ENCODE results near the gene MRPL33. TPM values are rescaled to one million over a fixed set of nuclear protein-coding genes. Genes with fewer than 3 reads are reported as not detected.

MRPL33 gene
- total and polyA plus RNA-seq, 4 donors: 59.9 to 174 (median 123) TPM

DNA sequence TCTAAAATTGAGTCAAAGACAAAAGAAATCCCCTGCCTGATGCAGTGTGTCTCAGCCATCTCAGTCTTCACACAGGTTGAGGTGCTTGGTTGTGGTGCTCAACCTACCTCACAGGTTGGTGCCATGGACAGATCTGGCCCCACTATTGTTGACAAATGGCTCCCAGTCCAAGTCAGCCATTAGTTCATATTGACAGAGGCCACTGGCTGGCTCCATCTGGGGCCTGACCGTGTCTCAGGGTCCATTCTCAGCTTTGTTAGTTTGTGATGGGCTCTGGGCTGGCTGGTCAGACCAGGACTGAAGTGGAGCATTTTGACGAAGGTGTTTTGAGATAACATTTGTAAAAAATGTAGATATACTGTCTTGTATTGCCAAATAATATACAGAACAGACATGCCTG lies 36.9 kb downstream of the MRPL33 start:
- no peaks in the 10 kb centered on the region for H3K36me3 ChIP-seq (ENCODE audit: control insufficient read depth in 4 of 4, insufficient read depth in 4 of 4, low read length in 4 of 4)
- DNase-seq (no peak), ATAC-seq (ENCODE audit: insufficient read depth, low FRiP score) (no peak)
- peaks cover 0 to 3% (median 0%) of the 10 kb centered on the region in 5 donors for H3K4me1 ChIP-seq (ENCODE audit: control insufficient read depth in 5 of 5, insufficient read depth in 5 of 5, low read length in 5 of 5)
- H3K9me3 ChIP-seq (ENCODE audit: control insufficient read depth in 4 of 4, insufficient read depth in 3 of 4, low read length in 3 of 4): no peaks in the 10 kb centered on the region
- H3K4me3 ChIP-seq: no peak overlapping the region
- no peaks in the 10 kb centered on the region for H3K27me3 ChIP-seq (ENCODE audit: control insufficient read depth in 3 of 3, insufficient read depth in 3 of 3, low read length in 2 of 3)
- 95% methylated on average over 2 of the region's 2 CpGs for WGBS, 2 donors
- H3K27ac ChIP-seq (ENCODE audit: low read depth in 1 of 2, low read length in 1 of 2): no peak overlapping the region
- TF ChIP-seq, protein P1, sequence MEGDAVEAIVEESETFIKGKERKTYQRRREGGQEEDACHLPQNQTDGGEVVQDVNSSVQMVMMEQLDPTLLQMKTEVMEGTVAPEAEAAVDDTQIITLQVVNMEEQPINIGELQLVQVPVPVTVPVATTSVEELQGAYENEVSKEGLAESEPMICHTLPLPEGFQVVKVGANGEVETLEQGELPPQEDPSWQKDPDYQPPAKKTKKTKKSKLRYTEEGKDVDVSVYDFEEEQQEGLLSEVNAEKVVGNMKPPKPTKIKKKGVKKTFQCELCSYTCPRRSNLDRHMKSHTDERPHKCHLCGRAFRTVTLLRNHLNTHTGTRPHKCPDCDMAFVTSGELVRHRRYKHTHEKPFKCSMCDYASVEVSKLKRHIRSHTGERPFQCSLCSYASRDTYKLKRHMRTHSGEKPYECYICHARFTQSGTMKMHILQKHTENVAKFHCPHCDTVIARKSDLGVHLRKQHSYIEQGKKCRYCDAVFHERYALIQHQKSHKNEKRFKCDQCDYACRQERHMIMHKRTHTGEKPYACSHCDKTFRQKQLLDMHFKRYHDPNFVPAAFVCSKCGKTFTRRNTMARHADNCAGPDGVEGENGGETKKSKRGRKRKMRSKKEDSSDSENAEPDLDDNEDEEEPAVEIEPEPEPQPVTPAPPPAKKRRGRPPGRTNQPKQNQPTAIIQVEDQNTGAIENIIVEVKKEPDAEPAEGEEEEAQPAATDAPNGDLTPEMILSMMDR (IDR thresholded peaks at IDR 0.05; ENCODE audit: control extremely low read depth, extremely low read depth): no peak
- no peak overlapping the region for H3K9ac ChIP-seq (ENCODE audit: insufficient read depth in 1 of 2, low read length in 2 of 2)

GRCh38 chr2:27808984-27809383 lies 37.5 kb downstream of the MRPL33 start:
- no peak overlapping the region for H3K9ac ChIP-seq (ENCODE audit: insufficient read depth in 1 of 2, low read length in 2 of 2)
- 97 to 99% methylated on average over 3 of the region's 3 CpGs for WGBS, 2 donors

DNA sequence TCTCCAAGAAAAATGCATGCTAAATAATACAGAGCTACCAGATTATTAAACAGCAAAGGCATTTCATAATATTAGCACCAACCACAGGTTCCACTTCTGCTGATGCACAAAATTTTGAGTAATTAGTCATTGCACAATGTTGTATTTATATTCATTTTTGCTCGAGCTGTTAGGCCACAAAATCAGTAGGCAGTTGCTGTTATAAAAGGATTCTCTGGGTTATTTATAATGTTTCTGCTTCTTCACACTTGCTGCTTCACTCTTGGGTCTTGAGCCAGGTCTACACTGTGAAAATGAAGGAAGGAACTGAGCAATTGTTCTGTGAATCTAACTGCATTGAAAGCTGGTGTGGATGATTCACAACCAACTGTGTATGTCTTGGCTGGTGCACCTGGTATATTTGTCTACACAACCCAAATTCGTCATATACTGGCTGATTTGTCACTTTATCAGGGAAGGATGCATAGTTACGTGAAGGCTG lies 38.3 kb downstream of the MRPL33 start:
- Histone ChIP-seq H3K9ac (ENCODE audit: insufficient read depth in 1 of 2, low read length in 2 of 2) (no peak overlapping the region), H3K27me3 (ENCODE audit: control insufficient read depth in 3 of 3, insufficient read depth in 3 of 3, low read length in 2 of 3) (no peaks in the 10 kb centered on the region), H3K36me3 (ENCODE audit: control insufficient read depth in 4 of 4, insufficient read depth in 4 of 4, low read length in 4 of 4) (no peaks in the 10 kb centered on the region), H3K27ac (ENCODE audit: low read depth in 1 of 2, low read length in 1 of 2) (no peak overlapping the region), H3K4me3 (no peak overlapping the region), H3K9me3 (ENCODE audit: control insufficient read depth in 4 of 4, insufficient read depth in 3 of 4, low read length in 3 of 4) (no peaks in the 10 kb centered on the region), H3K4me1 (ENCODE audit: control insufficient read depth in 5 of 5, insufficient read depth in 5 of 5, low read length in 5 of 5) (peaks cover 0 to 3% (median 0%) of the 10 kb centered on the region in 5 donors)
- no peak for ATAC-seq (ENCODE audit: insufficient read depth, low FRiP score)
- TF ChIP-seq, protein P1 (IDR thresholded peaks at IDR 0.05; ENCODE audit: control extremely low read depth, extremely low read depth): no peak
- no peak for DNase-seq
- WGBS, 2 donors: 26 to 49% methylated on average over 3 of the region's 3 CpGs

More at GRCh38 chr2:27808984-27809383, 37.5 kb downstream of the MRPL33 start:
- TF ChIP-seq, protein P1 (IDR thresholded peaks at IDR 0.05; ENCODE audit: control extremely low read depth, extremely low read depth): no peak
- Histone ChIP-seq H3K27me3 (ENCODE audit: control insufficient read depth in 3 of 3, insufficient read depth in 3 of 3, low read length in 2 of 3) (no peaks in the 10 kb centered on the region), H3K9me3 (ENCODE audit: control insufficient read depth in 4 of 4, insufficient read depth in 3 of 4, low read length in 3 of 4) (no peaks in the 10 kb centered on the region), H3K27ac (ENCODE audit: low read depth in 1 of 2, low read length in 1 of 2) (no peak overlapping the region), H3K36me3 (ENCODE audit: control insufficient read depth in 4 of 4, insufficient read depth in 4 of 4, low read length in 4 of 4) (no peaks in the 10 kb centered on the region), H3K4me1 (ENCODE audit: control insufficient read depth in 5 of 5, insufficient read depth in 5 of 5, low read length in 5 of 5) (peaks cover 0 to 3% (median 0%) of the 10 kb centered on the region in 5 donors), H3K4me3 (no peak overlapping the region)
- ATAC-seq (ENCODE audit: insufficient read depth, low FRiP score): no peak
- DNase-seq: no peak

- no peak overlapping the region for H3K4me3 ChIP-seq
- H3K4me1 ChIP-seq (ENCODE audit: control insufficient read depth in 5 of 5, insufficient read depth in 5 of 5, low read length in 5 of 5): peaks cover 0 to 4% (median 0%) of the 10 kb centered on the region in 5 donors
- H3K9me3 ChIP-seq (ENCODE audit: control insufficient read depth in 4 of 4, insufficient read depth in 3 of 4, low read length in 3 of 4): peaks cover 0 to 2% (median 0%) of the 10 kb centered on the region in 4 donors
- H3K9ac ChIP-seq (ENCODE audit: insufficient read depth in 1 of 2, low read length in 2 of 2): no peak overlapping the region
- TF ChIP-seq, protein P1 (IDR thresholded peaks at IDR 0.05; ENCODE audit: control extremely low read depth, extremely low read depth): no peak
- no peak overlapping the region for H3K27ac ChIP-seq (ENCODE audit: low read depth in 1 of 2, low read length in 1 of 2)
- H3K36me3 ChIP-seq (ENCODE audit: control insufficient read depth in 4 of 4, insufficient read depth in 4 of 4, low read length in 4 of 4): no peaks in the 10 kb centered on the region
- H3K27me3 ChIP-seq (ENCODE audit: control insufficient read depth in 3 of 3, insufficient read depth in 3 of 3, low read length in 2 of 3): no peaks in the 10 kb centered on the region
- ATAC-seq (ENCODE audit: insufficient read depth, low FRiP score) (no peak), DNase-seq (no peak)
- WGBS, 2 donors: 56 to 69% methylated on average over 3 of the region's 3 CpGs
Measured at GRCh38 chr2:27810455-27810854, 38.9 kb downstream of the MRPL33 start.
